G401 (cell line): ENCODE data around the gene S100A3. TPM values are rescaled to one million over a fixed set of nuclear protein-coding genes. Genes with fewer than 3 reads are reported as not detected.
A peak's percentile ranks its signal among the peaks of the same experiment; 100 is the strongest.
"Not testable (repeated sequence)": the region's sequence is repeated elsewhere in the genome, so short reads cannot be mapped to it uniquely, and the experiment has no call there.

Source experiments
- DNase-seq: peaks from one replicate; pipeline ENCODE4 v3.0.0-alpha.2; 2015; ENCODE audit warnings: low spot score
- in situ Hi-C: cut with HindIII; loops from 2 replicates; pipeline ENCODE4 v1.10.0; 2016; ENCODE audit warnings: low sequenced_read_pairs, mixed read lengths
- total RNA-seq: library from RNA; depleted of rRNA; stranded (reverse); fragments of >200 nt; shearing (Covaris generic); gene quantifications from 2 replicates; pipeline ENCODE4 v1.2.3, GENCODE V29; 2014

The S100A3 gene
- total RNA-seq, 1 experiment from 2014 or later = 0.37 TPM

DNA sequence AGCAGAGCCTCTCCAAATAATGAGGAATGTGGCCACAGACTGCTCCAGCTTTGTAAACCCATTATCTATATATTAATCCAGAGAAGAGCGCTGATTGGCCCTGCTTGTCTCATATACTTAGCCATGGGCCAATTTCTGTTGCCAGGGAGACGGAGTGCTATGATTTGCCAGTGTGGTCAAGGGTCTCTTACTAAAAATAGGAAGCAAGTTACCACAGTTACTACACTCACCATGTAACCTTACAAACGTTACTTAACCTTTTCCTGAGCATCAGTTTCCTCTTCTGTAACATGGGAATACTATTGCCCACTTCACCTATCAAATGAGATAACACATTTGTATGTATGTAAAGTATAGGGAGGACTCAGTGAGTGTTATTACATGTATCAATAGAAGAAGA lies 24.3 kb upstream of the S100A3 start:
- DNase-seq = no peak
- in situ Hi-C loops = no loop called here

GRCh38 chr1:153572569-153573015 lies 23.5 kb upstream of the S100A3 start:
- peak; percentile 68 for DNase-seq
- in situ Hi-C loops = no loop called here

DNA sequence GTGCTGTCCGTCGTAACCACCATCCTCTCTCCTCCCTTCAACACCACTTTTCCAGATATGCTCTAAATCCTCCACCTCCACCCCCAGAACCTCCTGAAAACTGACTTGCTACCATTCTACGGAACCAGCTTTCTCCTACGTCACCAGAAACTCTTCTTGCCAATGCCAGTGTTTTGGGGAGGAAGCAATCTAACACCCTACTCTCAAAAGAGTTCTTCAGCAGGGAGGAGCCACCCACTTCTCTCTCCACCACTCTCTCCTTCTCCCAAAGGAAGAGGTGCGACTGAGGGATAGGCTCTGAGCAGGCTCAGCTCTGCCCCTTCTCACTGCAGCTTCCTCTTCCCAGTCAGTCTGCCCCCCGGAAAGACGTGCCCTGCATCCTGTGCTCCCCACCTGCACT lies 22.6 kb upstream of the S100A3 start:
- in situ Hi-C loops = no loop called here
- no peak for DNase-seq

- in situ Hi-C loops = no loop called here
- DNase-seq = no peak
These were observed 21.8 kb upstream of the S100A3 start for GRCh38 chr1:153570874-153571273.

DNA sequence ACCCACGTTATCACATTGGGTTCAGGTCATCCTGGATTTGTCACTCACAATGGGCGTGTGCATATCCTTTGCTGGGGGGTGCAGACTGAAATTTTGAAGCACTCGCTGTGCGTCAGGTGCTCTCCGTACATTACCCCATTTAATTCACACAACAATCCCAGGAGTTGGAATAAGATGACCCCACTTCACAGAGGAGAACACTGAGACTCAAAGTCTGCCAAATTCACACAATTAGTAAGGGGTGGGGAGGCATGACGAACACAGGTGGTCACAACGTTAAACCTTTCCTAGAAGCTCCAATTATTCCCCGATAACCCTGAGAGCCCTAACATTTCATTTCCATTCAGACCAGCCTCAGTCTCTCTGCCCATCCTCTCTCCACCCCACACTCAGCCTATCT lies 20.4 kb upstream of the S100A3 start:
- in situ Hi-C loops = no loop called here
- no peak for DNase-seq

DNA sequence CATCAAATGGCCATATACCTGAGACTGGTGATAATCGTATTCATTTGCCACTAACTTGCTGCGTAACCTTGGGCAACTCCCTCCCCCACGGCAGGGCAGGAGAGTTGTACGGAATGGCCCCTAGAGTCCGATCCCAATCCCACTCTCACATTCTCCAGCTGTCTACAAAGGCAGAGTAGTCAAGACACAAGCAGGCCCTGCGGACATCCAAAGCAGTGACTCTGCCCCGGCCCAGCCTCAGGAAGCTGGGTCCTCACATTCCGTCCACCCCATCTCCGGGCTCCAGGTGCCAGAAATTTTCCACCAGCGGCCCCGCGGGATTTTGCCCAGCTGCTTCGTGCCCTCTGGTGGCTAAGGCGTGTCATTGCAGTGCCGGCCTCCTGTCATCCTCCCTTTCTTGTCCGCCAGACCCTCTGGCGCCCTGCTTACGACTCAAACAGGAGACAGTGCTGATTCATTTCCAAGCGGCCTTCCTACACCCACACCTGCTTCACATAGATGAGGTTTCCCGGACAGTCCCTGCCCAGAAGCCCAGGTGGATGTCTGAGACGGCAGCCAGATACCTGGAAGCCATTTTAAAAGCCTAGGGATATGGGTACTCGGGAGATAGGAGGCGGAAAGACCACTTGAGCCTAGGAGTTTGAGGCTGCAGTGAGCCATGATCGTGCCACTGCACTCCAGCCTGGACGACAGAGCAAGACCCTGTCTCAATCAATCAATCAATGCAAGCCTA lies 19.5 kb upstream of the S100A3 start:
- in situ Hi-C loops = no loop called here
- DNase-seq = peak; percentile 89

- in situ Hi-C loops = no loop called here
These were observed 18.7 kb upstream of the S100A3 start for GRCh38 chr1:153567621-153568366.

GRCh38 chr1:153566414-153567371 lies 17.6 kb upstream of the S100A3 start:
- in situ Hi-C loops = no loop called here
- DNase-seq = peak; percentile 33

More at GRCh38 chr1:153567621-153568366, 18.7 kb upstream of the S100A3 start:
- DNase-seq = peak; percentile 5

GRCh38 chr1:153565529-153566374 lies 16.7 kb upstream of the S100A3 start, which contains the start of gene S100A2:
Gene S100A2, minus strand, starts transcription at chr1:153565844. Its CDS starts 1,967 bp downstream, at chr1:153563877.
- no peak for DNase-seq
- in situ Hi-C loops = no loop called here

- DNase-seq = no peak
- in situ Hi-C loops = no loop called here
These were observed 14.9 kb upstream of the S100A3 start for GRCh38 chr1:153563991-153564390.

GRCh38 chr1:153563483-153563901 lies 14.4 kb upstream of the S100A3 start:
- in situ Hi-C loops = no loop called here
- no peak for DNase-seq

- in situ Hi-C loops, DNase-seq: not testable (repeated sequence)
These were observed 13.0 kb upstream of the S100A3 start for GRCh38 chr1:153562021-153562420.

- in situ Hi-C loops = no loop called here
- DNase-seq = no peak
These were observed 12.5 kb upstream of the S100A3 start for GRCh38 chr1:153561466-153561985.

DNA sequence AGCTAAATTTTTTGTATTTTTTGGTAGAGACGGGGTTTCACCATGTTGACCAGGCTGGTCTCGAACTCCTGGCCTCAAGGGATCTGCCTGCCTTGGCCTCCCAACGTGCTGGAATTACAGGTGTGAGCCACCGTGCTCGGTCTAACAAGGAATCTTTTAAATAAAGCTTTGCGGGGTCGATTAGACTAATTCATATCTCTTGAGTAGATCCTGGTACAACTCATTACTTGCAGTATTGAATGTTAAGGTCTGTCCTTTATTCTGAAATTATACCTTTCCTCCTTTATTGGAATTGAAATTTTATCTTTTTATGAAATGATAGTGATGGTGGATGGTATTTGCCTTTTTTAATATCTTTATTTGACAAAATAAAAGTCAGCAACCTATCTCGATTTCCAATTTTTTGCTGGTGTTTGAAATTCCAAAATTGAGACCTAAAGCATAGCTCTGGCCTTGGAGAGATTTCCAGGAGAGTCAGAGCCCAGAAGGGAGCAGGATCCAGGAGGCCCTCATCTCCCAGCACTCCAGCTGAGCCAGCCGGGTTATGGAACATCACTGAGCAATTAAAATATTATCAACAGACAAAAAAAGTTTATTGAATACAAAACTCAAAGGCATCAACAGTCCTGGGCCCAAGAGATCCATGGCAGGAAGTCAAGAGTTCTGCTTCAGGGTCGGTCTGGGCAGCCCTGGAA lies 11.9 kb upstream of the S100A3 start:
- no peak for DNase-seq
- in situ Hi-C loops = no loop called here

- in situ Hi-C loops = no loop called here
These were observed 11.2 kb upstream of the S100A3 start for GRCh38 chr1:153560241-153560640.

GRCh38 chr1:153557877-153558276 lies 8.8 kb upstream of the S100A3 start:
- in situ Hi-C loops = no loop called here
- no peak for DNase-seq

More at GRCh38 chr1:153560241-153560640, 11.2 kb upstream of the S100A3 start:
- no peak for DNase-seq

DNA sequence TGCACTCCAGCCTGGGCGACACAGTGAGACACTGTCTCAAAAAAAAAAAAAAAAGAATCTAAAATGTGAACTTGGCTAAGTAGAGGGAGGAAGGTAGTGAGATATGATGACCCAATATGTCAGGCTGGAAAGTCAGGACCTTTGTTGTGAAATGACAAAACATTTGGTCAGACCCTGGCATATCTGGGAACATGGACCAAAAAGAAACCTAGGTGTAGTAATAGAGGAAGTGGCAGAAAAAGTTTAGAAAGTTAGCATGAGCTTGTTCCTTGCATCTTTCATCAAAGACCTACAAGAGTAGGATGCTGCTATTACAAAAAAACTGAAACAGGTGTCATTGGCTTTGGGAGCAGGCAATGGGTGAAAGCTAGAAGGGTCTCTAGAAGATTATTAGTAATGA lies 7.3 kb upstream of the S100A3 start:
- in situ Hi-C loops = no loop called here
- DNase-seq = no peak
